GM19468 (cell line): ENCODE measurements around the gene TARS3.
"Not testable (repeated sequence)": the region's sequence is repeated elsewhere in the genome, so short reads cannot be mapped to it uniquely, and the experiment has no call there.

Experiments used
- ATAC-seq: cut with Tn5 transposase; IDR thresholded peaks from one replicate; pipeline ENCODE4 v1.9.1; 2021; ENCODE audit warnings: mild to moderate bottlenecking, moderate library complexity, moderate number of reproducible peaks; ENCODE audit not compliant: unreplicated experiment; ENCODE audit errors: extremely low read depth

TARS3 gene

GRCh38 chr15:101633356-101633755 lies 90.9 kb downstream of the TARS3 start:
- no peak for ATAC-seq

- not testable (repeated sequence) for ATAC-seq
Observed at GRCh38 chr15:101626729-101627128, 97.5 kb downstream of the TARS3 start.

GRCh38 chr15:101625980-101626379 lies 98.3 kb downstream of the TARS3 start:
- no peak for ATAC-seq

- no peak for ATAC-seq
Observed at GRCh38 chr15:101625184-101625583, 99.1 kb downstream of the TARS3 start.

GRCh38 chr15:101623367-101624304 lies 100.6 kb downstream of the TARS3 start:
- no peak for ATAC-seq

- ATAC-seq, result no peak
Observed at GRCh38 chr15:101621961-101622360, 102.3 kb downstream of the TARS3 start.

- no peak for ATAC-seq
Observed at GRCh38 chr15:101620671-101621070, 103.6 kb downstream of the TARS3 start.

GRCh38 chr15:101619615-101619865 lies 104.7 kb downstream of the TARS3 start:
- ATAC-seq, result no peak

- ATAC-seq, result no peak
Observed at GRCh38 chr15:101618851-101619614, 105.2 kb downstream of the TARS3 start.

GRCh38 chr15:101618076-101618475 lies 106.2 kb downstream of the TARS3 start:
- no peak for ATAC-seq

- ATAC-seq, result no peak
Observed at GRCh38 chr15:101617390-101617965, 106.8 kb downstream of the TARS3 start.

GRCh38 chr15:101615986-101616848 lies 108.1 kb downstream of the TARS3 start:
- no peak for ATAC-seq

GRCh38 chr15:101615414-101615985 lies 108.8 kb downstream of the TARS3 start:
- no peak for ATAC-seq

- no peak for ATAC-seq
Observed at GRCh38 chr15:101614761-101615160, 109.5 kb downstream of the TARS3 start.

GRCh38 chr15:101614001-101614585 lies 110.2 kb downstream of the TARS3 start:
- no peak for ATAC-seq

- ATAC-seq, result no peak
Observed at GRCh38 chr15:101613130-101614000, 110.9 kb downstream of the TARS3 start.

- ATAC-seq, result no peak
Observed at GRCh38 chr15:101612676-101613075, 111.6 kb downstream of the TARS3 start.

GRCh38 chr15:101611580-101612299 lies 112.5 kb downstream of the TARS3 start:
- ATAC-seq, result no peak
